ENCODE results near the gene GBP3. TPM values are rescaled to one million over a fixed set of nuclear protein-coding genes. Genes with fewer than 3 reads are reported as not detected.
"Not testable (repeated sequence)": the region's sequence is repeated elsewhere in the genome, so short reads cannot be mapped to it uniquely, and the experiment has no call there.

GBP3 gene
- total RNA-seq, 2 donors from 2014 or later = not detected

GRCh38 chr1:89047734-89048133 is 25.1 kb upstream of the GBP3 start:
- H3K9me3 ChIP-seq (ENCODE audit: control insufficient read depth, low read length) = peaks cover 12% of the 10 kb centered on the region

GRCh38 chr1:89046318-89047183 is 23.9 kb upstream of the GBP3 start:
- H3K27me3 ChIP-seq (ENCODE audit: control insufficient read depth, insufficient read depth, low read length, poor library complexity, severe bottlenecking); H3K4me1 Mint-ChIP-seq; H3K27ac ChIP-seq (ENCODE audit: low read depth, low read length); DNase-seq; H3K4me1 ChIP-seq (ENCODE audit: control insufficient read depth, insufficient read depth, low read length); H3K36me3 Mint-ChIP-seq (ENCODE audit: low read depth); H3K9ac ChIP-seq (ENCODE audit: extremely low read depth, low read length, poor library complexity, severe bottlenecking); H3K4me3 ChIP-seq (ENCODE audit: low read length); H3K36me3 ChIP-seq (ENCODE audit: control insufficient read depth, insufficient read depth, low read length); H3K27me3 Mint-ChIP-seq (ENCODE audit: insufficient read depth); H3K4me3 Mint-ChIP-seq; H3K27ac Mint-ChIP-seq: not testable (repeated sequence)
- H3K9me3 Mint-ChIP-seq = peaks cover 35% of the 10 kb centered on the region
- peak; percentile 51 for TF ChIP-seq CTCF (conservative IDR thresholded peaks at IDR 0.05)
- 84 to 92% methylated on average over 3 to 6 of the region's 6 CpGs for WGBS, 2 experiments (ENCODE audit: insufficient coverage in 1 of 2, insufficient read length in 1 of 2)
- peaks cover 18% of the 10 kb centered on the region for H3K9me3 ChIP-seq (ENCODE audit: control insufficient read depth, low read length)

More at GRCh38 chr1:89047734-89048133, 25.1 kb upstream of the GBP3 start:
- H3K36me3 ChIP-seq (ENCODE audit: control insufficient read depth, insufficient read depth, low read length) = no peaks in the 10 kb centered on the region
- Mint-ChIP-seq H3K9me3 (peaks cover 29% of the 10 kb centered on the region), H3K36me3 (ENCODE audit: low read depth) (peaks cover 4% of the 10 kb centered on the region), H3K27me3 (ENCODE audit: insufficient read depth) (no peaks in the 10 kb centered on the region), H3K27ac (no peak overlapping the region), H3K4me3 (no peak overlapping the region), H3K4me1 (no peaks in the 10 kb centered on the region)
- peak overlapping the region; percentile 38 for H3K4me3 ChIP-seq (ENCODE audit: low read length)
- 94 to 100% methylated on average over 1 to 3 of the region's 3 CpGs for WGBS, 2 experiments (ENCODE audit: insufficient coverage in 1 of 2, insufficient read length in 1 of 2)
- DNase-seq = no peak
- H3K27ac ChIP-seq (ENCODE audit: low read depth, low read length) = no peak overlapping the region
- no peak for TF ChIP-seq CTCF (conservative IDR thresholded peaks at IDR 0.05)
- H3K4me1 ChIP-seq (ENCODE audit: control insufficient read depth, insufficient read depth, low read length) = peaks cover 2% of the 10 kb centered on the region
- H3K27me3 ChIP-seq (ENCODE audit: control insufficient read depth, insufficient read depth, low read length, poor library complexity, severe bottlenecking) = no peaks in the 10 kb centered on the region
- H3K9ac ChIP-seq (ENCODE audit: extremely low read depth, low read length, poor library complexity, severe bottlenecking) = no peak overlapping the region

- Histone ChIP-seq H3K4me1 (ENCODE audit: control insufficient read depth, insufficient read depth, low read length) (peaks cover 2% of the 10 kb centered on the region), H3K27me3 (ENCODE audit: control insufficient read depth, insufficient read depth, low read length, poor library complexity, severe bottlenecking) (no peaks in the 10 kb centered on the region), H3K36me3 (ENCODE audit: control insufficient read depth, insufficient read depth, low read length) (no peaks in the 10 kb centered on the region), H3K9me3 (ENCODE audit: control insufficient read depth, low read length) (peaks cover 18% of the 10 kb centered on the region), H3K4me3 (ENCODE audit: low read length) (no peak overlapping the region), H3K27ac (ENCODE audit: low read depth, low read length) (no peak overlapping the region), H3K9ac (ENCODE audit: extremely low read depth, low read length, poor library complexity, severe bottlenecking) (no peak overlapping the region)
- Mint-ChIP-seq H3K4me3 (no peak overlapping the region), H3K27ac (no peak overlapping the region), H3K9me3 (peaks cover 29% of the 10 kb centered on the region), H3K27me3 (ENCODE audit: insufficient read depth) (no peaks in the 10 kb centered on the region), H3K36me3 (ENCODE audit: low read depth) (peaks cover 2% of the 10 kb centered on the region), H3K4me1 (no peaks in the 10 kb centered on the region)
- 75 to 86% methylated on average over 2 of the region's 2 CpGs for WGBS, 2 experiments (ENCODE audit: insufficient coverage in 1 of 2, insufficient read length in 1 of 2)
- TF ChIP-seq CTCF (conservative IDR thresholded peaks at IDR 0.05) = no peak
- no peak for DNase-seq
These were observed 22.5 kb upstream of the GBP3 start for GRCh38 chr1:89044970-89045721.

Measured in endodermal cell (in vitro differentiated cells).